SU-DHL-6 (cell line): ENCODE measurements around the gene TAS2R20.

ENCODE experiments used
- EZH2phosphoT487 ChIP-seq: fragments of 200-600 bp; sonication (generic), shearing (Covaris generic); conservative IDR thresholded peaks from 2 replicates; pipeline ENCODE4 v1.6.1; 2018; ENCODE audit warnings: mild to moderate bottlenecking, antibody characterized with exemption, low read length, moderate library complexity, mixed read lengths
- TF ChIP-seq, protein P1 (sequence below): fragments of 200-600 bp; sonication (generic); IDR thresholded peaks from one replicate; pipeline ENCODE4 v1.5.1; 2017; ENCODE audit warnings: antibody characterized with exemption, mild to moderate bottlenecking, low read length, moderate library complexity; ENCODE audit not compliant: insufficient read depth, poor library complexity, severe bottlenecking

DNA sequence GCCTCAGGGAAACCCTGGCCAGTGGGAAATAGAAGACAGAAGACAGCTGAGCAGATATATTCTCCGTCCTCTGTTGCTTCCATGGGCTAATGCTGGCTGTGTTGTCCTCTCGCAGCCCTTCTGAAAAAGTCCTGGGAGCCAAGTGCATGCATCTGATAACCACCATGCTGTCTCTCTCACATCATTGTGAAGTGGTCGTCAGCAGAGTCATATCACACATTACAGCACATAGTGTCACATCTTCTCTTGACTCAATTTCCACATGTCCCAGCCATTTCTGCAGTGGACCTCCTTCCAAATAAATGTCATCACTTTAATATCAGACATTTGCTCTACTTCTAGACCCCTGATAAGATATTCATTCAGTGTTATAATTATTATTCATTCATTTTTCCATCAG is 3.8 kb downstream of the TAS2R20 start:
- TF ChIP-seq, protein P1, sequence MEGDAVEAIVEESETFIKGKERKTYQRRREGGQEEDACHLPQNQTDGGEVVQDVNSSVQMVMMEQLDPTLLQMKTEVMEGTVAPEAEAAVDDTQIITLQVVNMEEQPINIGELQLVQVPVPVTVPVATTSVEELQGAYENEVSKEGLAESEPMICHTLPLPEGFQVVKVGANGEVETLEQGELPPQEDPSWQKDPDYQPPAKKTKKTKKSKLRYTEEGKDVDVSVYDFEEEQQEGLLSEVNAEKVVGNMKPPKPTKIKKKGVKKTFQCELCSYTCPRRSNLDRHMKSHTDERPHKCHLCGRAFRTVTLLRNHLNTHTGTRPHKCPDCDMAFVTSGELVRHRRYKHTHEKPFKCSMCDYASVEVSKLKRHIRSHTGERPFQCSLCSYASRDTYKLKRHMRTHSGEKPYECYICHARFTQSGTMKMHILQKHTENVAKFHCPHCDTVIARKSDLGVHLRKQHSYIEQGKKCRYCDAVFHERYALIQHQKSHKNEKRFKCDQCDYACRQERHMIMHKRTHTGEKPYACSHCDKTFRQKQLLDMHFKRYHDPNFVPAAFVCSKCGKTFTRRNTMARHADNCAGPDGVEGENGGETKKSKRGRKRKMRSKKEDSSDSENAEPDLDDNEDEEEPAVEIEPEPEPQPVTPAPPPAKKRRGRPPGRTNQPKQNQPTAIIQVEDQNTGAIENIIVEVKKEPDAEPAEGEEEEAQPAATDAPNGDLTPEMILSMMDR, result no peak
- TF ChIP-seq EZH2phosphoT487, result no peak
